GM18951 (cell line): ENCODE results near the gene COL12A1.
A peak's percentile ranks its signal among the peaks of the same experiment; 100 is the strongest.

ENCODE experiments used
- POLR2A ChIP-seq: IDR thresholded peaks from 4 replicates; pipeline ENCODE4 v1.6.1; 2011; ENCODE audit warnings: mild to moderate bottlenecking; ENCODE audit not compliant: insufficient read length, insufficient read depth; ENCODE audit errors: extremely low read depth
- in situ Hi-C: fragments of 300-500 bp; cut with MboI; formaldehyde crosslinking; loops from one replicate; pipeline ENCODE4 v1.12.0; 2022; ENCODE audit warnings: low sequenced_read_pairs, mixed read lengths, inconsistent platforms; ENCODE audit not compliant: unreplicated experiment

Gene COL12A1

GRCh38 chr6:75205776-75206575 lies at the start of gene COL12A1:
TSS of gene COL12A1 (minus strand) at chr6:75206053. CDS start at chr6:75202792, 3,261 bp downstream.
- in situ Hi-C loops = loop anchor here (10.0 to 25.0 kb wide), 2 partner anchors 1119 to 1241 kb away; no protein-coding TSS in a partner anchor
- TF ChIP-seq POLR2A = no peak

GRCh38 chr6:75250552-75250951 lies 44.7 kb upstream of the COL12A1 start:
- in situ Hi-C loops = no loop called here
- TF ChIP-seq POLR2A = no peak

GRCh38 chr6:75249837-75250236 lies 44.0 kb upstream of the COL12A1 start:
- no peak for TF ChIP-seq POLR2A
- in situ Hi-C loops = no loop called here

GRCh38 chr6:75246386-75246785 lies 40.5 kb upstream of the COL12A1 start:
- TF ChIP-seq POLR2A = no peak
- in situ Hi-C loops = no loop called here

- in situ Hi-C loops = no loop called here
- no peak for TF ChIP-seq POLR2A
Observed at GRCh38 chr6:75244063-75244584, 38.3 kb upstream of the COL12A1 start.

- TF ChIP-seq POLR2A = peak; percentile 88
- in situ Hi-C loops = no loop called here
Observed at GRCh38 chr6:75243333-75244062, 37.6 kb upstream of the COL12A1 start, which contains the start of gene COX7A2. TSS of gene COX7A2 (minus strand) at chr6:75243801. CDS start at chr6:75243734, 67 bp downstream.

- in situ Hi-C loops = no loop called here
- no peak for TF ChIP-seq POLR2A
Observed at GRCh38 chr6:75236630-75237029, 30.8 kb upstream of the COL12A1 start.

GRCh38 chr6:75235271-75235670 lies 29.4 kb upstream of the COL12A1 start:
- in situ Hi-C loops = no loop called here
- no peak for TF ChIP-seq POLR2A

- TF ChIP-seq POLR2A = no peak
- in situ Hi-C loops = no loop called here
Observed at GRCh38 chr6:75234126-75234865, 28.4 kb upstream of the COL12A1 start.

GRCh38 chr6:75233092-75233615 lies 27.3 kb upstream of the COL12A1 start:
- no peak for TF ChIP-seq POLR2A
- in situ Hi-C loops = no loop called here

- no peak for TF ChIP-seq POLR2A
- in situ Hi-C loops = no loop called here
Observed at GRCh38 chr6:75230484-75231325, 24.9 kb upstream of the COL12A1 start.

GRCh38 chr6:75224303-75224926 lies 18.6 kb upstream of the COL12A1 start:
- TF ChIP-seq POLR2A = no peak
- in situ Hi-C loops = loop anchor here (25.0 kb wide), 1 partner anchor 1137 kb away; no protein-coding TSS in a partner anchor

GRCh38 chr6:75223428-75223827 lies 17.6 kb upstream of the COL12A1 start:
- in situ Hi-C loops = loop anchor here (25.0 kb wide), 1 partner anchor 1136 kb away; no protein-coding TSS in a partner anchor
- no peak for TF ChIP-seq POLR2A
